ENCODE data around the gene MPC1L. TPM values are rescaled to one million over a fixed set of nuclear protein-coding genes. Genes with fewer than 3 reads are reported as not detected.

Gene MPC1L
- total and polyA plus RNA-seq, 9 of the 15 experiments (the other 6 are each of a cell fraction or from before 2014, with no cell fraction given) = not detected

- TF ChIP-seq, protein P1, sequence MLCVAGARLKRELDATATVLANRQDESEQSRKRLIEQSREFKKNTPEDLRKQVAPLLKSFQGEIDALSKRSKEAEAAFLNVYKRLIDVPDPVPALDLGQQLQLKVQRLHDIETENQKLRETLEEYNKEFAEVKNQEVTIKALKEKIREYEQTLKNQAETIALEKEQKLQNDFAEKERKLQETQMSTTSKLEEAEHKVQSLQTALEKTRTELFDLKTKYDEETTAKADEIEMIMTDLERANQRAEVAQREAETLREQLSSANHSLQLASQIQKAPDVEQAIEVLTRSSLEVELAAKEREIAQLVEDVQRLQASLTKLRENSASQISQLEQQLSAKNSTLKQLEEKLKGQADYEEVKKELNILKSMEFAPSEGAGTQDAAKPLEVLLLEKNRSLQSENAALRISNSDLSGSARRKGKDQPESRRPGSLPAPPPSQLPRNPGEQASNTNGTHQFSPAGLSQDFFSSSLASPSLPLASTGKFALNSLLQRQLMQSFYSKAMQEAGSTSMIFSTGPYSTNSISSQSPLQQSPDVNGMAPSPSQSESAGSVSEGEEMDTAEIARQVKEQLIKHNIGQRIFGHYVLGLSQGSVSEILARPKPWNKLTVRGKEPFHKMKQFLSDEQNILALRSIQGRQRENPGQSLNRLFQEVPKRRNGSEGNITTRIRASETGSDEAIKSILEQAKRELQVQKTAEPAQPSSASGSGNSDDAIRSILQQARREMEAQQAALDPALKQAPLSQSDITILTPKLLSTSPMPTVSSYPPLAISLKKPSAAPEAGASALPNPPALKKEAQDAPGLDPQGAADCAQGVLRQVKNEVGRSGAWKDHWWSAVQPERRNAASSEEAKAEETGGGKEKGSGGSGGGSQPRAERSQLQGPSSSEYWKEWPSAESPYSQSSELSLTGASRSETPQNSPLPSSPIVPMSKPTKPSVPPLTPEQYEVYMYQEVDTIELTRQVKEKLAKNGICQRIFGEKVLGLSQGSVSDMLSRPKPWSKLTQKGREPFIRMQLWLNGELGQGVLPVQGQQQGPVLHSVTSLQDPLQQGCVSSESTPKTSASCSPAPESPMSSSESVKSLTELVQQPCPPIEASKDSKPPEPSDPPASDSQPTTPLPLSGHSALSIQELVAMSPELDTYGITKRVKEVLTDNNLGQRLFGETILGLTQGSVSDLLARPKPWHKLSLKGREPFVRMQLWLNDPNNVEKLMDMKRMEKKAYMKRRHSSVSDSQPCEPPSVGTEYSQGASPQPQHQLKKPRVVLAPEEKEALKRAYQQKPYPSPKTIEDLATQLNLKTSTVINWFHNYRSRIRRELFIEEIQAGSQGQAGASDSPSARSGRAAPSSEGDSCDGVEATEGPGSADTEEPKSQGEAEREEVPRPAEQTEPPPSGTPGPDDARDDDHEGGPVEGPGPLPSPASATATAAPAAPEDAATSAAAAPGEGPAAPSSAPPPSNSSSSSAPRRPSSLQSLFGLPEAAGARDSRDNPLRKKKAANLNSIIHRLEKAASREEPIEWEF (CRISPR knock-in tag; IDR thresholded peaks at IDR 0.05) = no peak
- TF ChIP-seq ARID3B (CRISPR knock-in tag; IDR thresholded peaks at IDR 0.05; ENCODE audit: borderline replicate concordance) = no peak
Measured at GRCh38 chrX:40653535-40653934, 30.3 kb downstream of the MPC1L start (continued).

DNA sequence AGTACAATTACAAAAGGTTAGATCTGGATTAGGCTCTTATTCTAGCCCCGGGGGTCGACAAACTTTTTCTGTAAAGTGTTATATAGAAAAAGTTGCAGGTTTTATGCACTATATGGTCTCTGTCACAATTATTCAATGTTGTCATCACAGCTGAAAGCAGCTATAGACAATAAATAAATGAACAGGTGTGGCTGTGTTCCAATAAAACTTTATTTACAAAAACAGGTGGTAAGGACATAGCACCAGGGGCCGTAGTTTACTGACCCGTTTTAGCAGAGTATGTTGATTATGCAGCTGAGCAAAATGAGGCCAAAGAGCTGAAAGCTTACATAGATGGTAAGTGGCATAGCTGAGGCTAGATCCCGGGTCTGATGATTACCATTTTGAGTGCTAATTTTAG is 37.2 kb downstream of the MPC1L start:
- H3K36me3 ChIP-seq (ENCODE audit: control insufficient read depth, insufficient read depth, low read length) = peaks cover 36% of the 10 kb centered on the region; the same call in 2 of the 3 replicates
- no peaks in the 10 kb centered on the region for H3K79me2 ChIP-seq (ENCODE audit: control insufficient read depth, insufficient read depth, low read length)
- H3K4me2 ChIP-seq (ENCODE audit: insufficient read depth, low read length) = no peak overlapping the region
- H3K9me1 ChIP-seq (ENCODE audit: control insufficient read depth, insufficient read depth, low read length) = no peaks in the 10 kb centered on the region
- 72% methylated on average over 5 of the region's 5 CpGs for WGBS (ENCODE audit: insufficient coverage, low coverage, missing lambda C conversion rate)
- H3K9ac ChIP-seq (ENCODE audit: insufficient read depth in 1 of 2, low read depth in 2 of 2, low read length in 2 of 2) = no peak overlapping the region
- no peak overlapping the region for H3K4me3 ChIP-seq
- in situ Hi-C loops (cut with MboI) = no loop called here
- DNase-seq (ENCODE audit: extremely low read depth in 1 of 4, low spot score in 3 of 4) = no peak
- no peak for FAIRE-seq
- H3K4me1 ChIP-seq (replicated peaks in 1 of 2; ENCODE audit: control insufficient read depth in 2 of 2, insufficient read depth in 2 of 2, low read length in 2 of 2) = no peaks in the 10 kb centered on the region
- CTCF ChIA-PET (ENCODE audit: low intra/inter-chr PET ratio) = no interaction called here
- ATAC-seq = no peak
- no peak overlapping the region for H3K27ac ChIP-seq (ENCODE audit: extremely low read depth, low read depth, low read length)
- intact Hi-C loops (cut with micrococcal nuclease) = no loop called here
- no TSS peak for BruUV-seq (replicated peaks)
- H3K27me3 ChIP-seq (ENCODE audit: control insufficient read depth in 2 of 2, insufficient read depth in 2 of 2, low read length in 2 of 2) = no peaks in the 10 kb centered on the region
- no peaks in the 10 kb centered on the region for H3K9me3 ChIP-seq (replicated peaks; ENCODE audit: control insufficient read depth, insufficient read depth, low read depth, low read length)
- H2AFZ ChIP-seq (ENCODE audit: low read depth, low read length) = no peak overlapping the region
- H4K20me1 ChIP-seq (replicated peaks; ENCODE audit: control insufficient read depth, insufficient read depth, low read length) = no peaks in the 10 kb centered on the region
- POLR2A ChIA-PET = no interaction called here
- TF ChIP-seq ZBTB40 (IDR thresholded peaks at IDR 0.05) (peak; percentile 85), ZBTB40 (CRISPR knock-in tag; IDR thresholded peaks at IDR 0.05) (no peak)
